GM18861 (cell line): ENCODE measurements around the gene CHIA.

ENCODE experiments used
- ATAC-seq: cut with Tn5 transposase; IDR thresholded peaks from one replicate; pipeline ENCODE4 v1.9.1; 2021; ENCODE audit not compliant: unreplicated experiment

Gene CHIA

GRCh38 chr1:111290630-111291029 is at the start of gene CHIA:
Gene CHIA, plus strand, starts transcription at chr1:111290851. Its CDS starts 19,617 bp downstream, at chr1:111310468.
- no peak for ATAC-seq

DNA sequence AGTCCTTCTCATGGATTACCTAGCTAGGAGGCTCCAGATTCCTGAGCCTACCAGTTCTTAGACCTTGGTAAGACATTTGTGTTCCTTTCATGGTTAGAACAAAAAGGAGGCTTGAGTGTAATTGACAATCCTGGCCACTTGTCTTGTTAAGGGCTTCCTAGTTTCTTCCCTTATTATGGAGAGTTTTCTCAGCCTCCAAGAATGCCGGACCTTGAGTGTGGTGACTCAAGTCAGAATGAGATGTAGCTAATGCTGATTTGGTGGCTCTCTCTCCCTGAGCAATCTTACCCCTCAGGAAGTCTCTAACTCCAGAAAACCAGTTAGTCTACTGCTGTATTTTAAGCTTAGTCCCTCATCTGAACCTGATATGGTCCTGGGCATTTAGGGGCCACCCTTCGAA is 48.9 kb upstream of the CHIA start:
- ATAC-seq: no peak

DNA sequence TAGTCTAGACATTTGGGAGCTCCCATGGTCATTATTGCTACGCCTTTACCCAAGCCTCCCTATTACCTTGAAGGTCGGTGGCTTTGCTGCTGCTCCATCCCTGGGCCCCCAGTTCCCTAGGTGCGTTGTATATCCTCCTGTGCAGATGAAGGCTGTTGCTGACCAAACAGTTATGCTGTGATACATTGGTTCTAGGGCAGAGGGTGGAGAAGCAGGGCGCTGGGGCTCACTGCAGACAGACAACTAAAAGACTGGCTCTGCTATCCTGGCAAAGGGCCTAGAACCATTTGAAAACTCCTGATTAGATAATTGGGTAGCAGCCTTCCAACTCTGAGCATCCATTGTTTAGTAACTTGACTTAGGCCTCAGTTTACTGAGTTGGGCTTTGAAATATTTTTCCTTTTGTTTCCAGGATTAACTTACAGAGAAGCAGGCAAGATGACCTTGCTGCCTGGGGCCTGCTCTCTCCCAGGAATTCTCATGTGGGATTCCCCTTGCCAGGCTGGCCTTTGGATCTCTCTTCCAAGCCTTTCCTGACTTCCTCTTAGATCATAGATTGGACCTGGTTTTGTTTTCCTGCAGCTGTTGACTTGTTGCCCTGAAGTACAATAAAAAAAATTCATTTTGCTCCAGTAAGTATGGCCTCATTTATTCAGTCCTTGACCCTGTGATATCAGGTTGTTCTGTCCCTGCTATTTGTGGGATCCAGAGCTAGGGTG is 47.7 kb upstream of the CHIA start:
- no peak for ATAC-seq

DNA sequence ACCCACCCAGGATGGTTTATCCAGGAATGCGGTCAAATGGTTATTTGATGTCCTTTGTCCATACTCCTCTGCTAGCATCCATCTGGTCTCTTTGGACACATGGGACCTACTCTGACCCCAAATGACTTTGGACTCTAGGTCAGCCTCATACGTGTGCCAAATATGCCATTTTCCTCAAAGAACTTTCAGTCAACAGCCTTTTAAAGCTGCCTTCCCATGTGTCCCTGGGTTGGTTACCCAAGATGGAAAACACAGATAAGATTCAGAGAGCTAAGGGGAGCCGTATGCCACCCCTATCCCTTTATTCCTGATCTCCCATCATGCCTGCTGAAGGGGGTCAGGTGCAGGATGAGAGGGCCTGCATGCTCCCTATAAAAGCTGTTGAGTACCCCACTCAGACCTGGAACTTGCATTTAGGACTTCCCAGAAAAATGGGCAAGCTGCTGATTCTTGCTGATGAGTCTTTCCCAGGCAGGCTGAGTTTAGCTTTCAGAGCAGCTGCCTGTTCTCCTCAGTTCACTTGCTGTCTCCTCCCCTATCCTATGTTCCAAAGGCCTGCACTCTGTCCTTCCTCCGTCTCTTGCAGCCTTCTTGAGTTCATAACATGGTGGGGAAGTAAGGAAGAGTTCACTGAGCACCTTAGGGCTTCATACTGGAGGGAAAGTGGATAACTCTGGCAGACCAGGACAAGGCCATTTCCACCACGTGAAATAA is 43.4 kb upstream of the CHIA start:
- no peak for ATAC-seq

DNA sequence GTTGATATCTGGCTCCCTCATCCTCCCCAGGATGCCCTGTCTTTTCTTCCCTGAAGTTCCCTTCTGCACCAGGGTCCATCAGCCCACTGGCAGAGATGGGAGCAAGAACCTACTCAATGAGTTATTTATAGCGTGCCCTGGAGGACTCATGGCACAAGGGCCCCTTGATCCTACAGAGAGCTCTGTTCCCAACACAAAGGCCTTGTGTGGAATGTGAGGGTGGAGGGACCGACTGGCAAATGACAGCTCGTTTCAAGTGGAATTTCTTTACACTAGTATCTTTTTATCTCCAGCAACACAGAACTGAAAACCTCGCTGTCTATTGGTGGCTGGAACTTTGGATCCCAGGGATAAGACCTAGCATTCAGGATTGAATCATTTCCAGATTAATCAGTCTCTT is 40.7 kb upstream of the CHIA start:
- ATAC-seq: no peak

DNA sequence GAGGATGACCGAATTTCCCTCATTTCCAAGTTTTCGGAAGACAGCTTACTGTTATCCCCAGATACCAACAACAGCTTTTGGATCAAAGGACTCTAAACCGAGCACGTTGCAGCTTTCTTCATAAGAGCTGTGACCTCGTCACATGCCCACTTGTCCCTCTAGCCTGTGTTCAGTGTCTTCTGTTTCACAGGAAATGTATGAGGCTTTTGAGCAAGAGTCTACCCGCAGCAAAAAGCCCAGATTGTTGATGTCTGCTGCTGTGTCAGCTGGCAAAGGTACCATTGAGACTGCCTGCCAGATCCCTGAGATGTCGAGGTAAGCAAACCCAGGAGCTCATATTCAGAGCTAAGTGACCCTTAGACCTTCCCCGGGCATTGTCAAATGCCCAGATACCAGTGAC is 39.1 kb upstream of the CHIA start:
- ATAC-seq: no peak

DNA sequence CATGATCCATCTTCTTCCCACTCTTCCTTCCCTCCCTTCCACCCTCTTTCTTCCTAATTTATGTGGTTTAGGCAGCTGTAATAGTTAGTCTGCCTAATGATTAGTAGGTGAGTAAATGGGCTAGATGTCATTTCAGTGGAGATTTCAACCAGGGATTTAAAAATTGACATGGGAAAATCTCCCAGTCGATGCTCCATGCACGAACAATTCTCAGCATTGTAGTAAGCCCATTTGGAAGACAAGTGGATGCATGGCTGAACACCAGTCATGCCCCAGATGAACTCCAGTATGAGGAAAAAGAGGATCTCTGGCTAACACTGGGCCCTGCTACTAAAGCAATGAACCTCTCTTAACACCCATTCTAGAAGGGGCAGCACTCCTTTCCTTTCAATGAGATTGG is 37.9 kb upstream of the CHIA start:
- no peak for ATAC-seq

DNA sequence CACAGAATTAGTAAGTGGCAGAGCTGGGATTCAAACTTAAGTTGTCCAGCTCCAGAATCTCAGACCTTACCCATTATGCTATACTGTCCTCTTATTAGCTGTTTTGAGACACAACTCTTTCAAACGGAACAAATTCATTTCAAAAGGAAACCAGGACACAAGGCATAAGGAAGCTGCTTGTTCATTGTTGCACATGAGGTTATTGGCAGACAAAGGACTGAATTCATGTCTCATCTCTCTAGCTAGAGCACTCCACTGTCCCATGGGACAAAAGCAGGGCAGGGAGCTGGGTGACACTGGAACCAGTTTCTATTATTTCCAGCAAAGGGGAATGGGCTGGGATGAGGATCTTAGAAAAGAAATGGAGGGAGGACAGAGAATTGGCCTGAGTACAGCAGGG is 36.8 kb upstream of the CHIA start:
- no peak for ATAC-seq

DNA sequence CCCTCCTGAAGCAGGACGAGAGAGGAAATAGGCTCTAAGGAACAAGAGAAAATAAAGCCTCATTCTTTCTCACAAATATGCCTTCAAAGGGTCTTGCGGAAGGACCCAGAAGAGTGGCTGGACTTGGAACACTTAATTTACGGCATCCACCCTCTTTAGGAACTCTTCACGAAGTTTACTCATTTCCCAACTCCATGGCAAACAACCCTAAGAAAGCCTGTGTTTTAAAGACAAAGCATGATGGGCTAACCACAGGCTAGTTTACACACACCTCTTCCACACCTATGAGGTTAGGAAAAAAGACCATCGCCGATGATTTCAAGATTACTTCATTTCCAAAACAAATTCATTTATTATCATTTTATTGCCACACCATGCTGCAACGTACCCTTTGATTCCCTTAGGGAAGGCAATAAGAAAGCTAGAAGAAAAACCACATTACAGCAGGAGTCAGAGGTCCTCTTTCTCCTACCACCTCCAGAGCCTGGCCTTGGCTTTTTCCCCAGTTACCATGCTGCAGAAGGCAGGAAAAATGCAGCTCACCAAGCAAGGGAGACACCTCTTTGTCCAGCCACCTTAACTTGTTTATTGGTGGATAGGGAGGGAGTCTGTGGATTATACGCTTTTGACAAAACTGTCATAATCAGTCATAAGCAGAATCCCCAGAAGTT is 33.5 kb upstream of the CHIA start:
- no peak for ATAC-seq

DNA sequence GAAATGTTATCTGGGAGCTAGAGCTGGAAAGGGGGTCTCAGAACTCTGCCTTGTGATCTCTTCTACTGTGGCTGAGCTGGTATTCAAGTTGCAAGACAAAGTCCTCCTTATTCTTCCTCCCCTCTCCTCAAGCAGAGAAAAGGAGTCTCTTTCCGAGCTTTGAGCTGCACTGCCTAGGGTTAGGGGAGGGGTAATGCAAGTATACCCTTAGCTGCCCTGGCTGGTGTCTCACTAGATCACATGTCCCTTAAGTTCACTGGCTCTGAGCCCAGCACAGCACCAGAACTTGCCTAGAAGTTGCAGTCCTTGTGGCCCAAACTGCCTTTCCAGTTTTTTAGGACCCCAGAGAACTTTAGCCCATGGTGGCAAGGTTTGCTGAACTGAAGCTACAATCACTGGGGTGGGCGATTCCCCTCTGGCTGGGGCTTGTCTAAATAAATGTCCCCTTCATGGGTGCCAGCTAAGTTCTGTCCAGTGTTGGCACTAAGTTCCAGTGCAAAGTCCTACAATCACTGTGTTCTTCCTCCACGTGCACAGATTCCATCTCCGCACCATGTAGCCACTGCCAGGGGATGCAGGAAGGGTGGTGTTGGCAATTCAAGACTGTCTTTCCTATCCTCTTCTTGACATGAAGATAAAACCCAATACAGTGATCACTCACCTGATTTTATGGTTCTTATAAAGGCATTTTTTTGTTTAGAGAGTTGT is 22.7 kb upstream of the CHIA start:
- ATAC-seq: no peak

DNA sequence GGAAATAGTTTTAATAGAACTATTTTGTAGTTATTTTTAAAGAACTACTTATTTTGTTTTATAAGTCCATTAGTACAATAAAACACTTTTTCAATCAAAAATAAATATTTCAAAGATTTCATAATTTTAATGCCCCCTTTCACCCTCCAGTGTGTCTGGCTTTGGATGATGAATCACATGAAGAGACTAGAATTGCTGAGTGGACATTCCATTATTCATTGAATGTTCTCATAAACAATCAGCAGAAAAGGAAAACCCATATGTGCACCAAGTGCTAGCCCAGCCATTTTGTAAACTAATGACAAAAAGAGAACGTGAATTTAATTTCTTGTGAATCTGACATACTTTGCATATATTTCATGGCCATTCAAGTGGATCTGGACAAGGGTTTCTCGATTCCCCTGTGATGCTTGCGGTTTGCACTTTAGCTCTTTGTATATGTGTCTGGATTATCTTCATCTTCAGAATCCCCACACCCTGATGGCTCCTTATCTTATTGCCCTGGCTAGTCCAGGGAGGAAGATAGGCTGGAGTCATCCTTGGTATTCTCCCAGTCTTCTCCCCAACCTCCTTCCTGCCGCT is 20.7 kb upstream of the CHIA start:
- no peak for ATAC-seq

- ATAC-seq: no peak
Observed at GRCh38 chr1:111270771-111271463, 19.7 kb upstream of the CHIA start.

- no peak for ATAC-seq
Observed at GRCh38 chr1:111271464-111271801, 19.2 kb upstream of the CHIA start.

DNA sequence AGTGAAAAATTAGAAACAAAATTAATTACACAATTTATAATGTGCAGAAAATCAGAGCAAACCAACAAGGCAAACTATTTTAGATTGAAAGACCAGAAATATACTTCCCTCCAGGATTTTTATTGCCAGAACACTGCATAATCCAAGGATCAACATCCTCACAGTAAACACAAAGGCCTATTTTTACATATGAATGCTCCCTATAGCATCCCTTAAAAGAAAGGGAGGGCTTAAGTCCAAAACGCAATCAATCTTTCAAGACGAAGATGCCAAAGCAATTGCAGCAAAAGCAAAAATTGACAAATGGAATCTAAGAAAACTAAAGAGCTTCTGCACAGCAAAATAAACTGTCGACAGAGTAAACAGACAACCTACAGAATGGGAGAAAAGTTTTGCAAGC is 18.6 kb upstream of the CHIA start:
- ATAC-seq: no peak

DNA sequence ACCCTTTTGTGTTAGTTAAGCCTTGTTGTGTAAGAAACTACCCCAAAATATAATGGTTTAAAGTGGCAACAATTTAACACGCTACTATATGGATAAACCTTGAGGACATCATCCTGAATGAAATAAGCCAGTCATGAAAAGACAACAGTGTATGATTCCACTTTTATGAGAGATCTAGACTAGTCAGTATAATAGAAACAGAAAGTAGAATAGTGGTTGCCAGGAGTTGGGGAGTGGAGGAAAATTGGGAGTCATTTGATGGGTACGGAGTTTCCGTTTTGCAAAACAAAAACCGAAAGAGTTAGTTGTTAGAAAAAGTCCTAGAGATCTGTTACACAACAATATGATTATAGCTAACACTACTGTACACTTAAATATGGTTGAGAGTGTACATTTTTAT is 16.0 kb upstream of the CHIA start:
- ATAC-seq: no peak

- no peak for ATAC-seq
Observed at GRCh38 chr1:111275079-111275478, 15.6 kb upstream of the CHIA start.

DNA sequence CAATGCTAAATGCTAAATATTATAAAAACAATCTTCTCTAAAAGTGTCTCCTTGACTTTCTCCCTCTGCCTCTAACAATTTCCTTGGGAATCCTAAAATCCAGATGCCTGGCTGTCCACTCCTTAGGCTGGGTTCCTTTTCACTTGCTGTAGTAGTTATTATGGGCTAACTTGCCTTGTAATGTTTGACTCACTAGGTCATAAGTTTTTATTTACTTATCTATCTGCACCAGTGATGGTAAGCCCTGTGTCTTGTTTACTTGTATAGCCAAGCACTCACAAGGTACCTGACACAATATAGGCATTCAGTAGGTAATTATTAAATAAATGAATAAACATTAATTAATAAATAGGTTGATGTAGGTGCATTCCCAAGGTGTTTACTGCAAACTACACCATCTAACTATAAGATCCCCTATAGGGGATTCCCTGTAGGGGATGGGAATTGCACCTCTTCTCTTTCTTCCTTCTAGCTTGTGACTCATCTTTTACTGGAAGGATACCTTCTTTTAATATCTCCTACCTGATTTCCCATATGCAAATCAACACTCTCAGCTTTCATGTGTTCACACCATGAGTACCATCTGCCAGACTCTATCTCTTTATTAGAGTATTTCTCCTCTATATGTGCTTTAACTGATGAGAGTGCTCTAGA is 14.7 kb upstream of the CHIA start:
- ATAC-seq: no peak

DNA sequence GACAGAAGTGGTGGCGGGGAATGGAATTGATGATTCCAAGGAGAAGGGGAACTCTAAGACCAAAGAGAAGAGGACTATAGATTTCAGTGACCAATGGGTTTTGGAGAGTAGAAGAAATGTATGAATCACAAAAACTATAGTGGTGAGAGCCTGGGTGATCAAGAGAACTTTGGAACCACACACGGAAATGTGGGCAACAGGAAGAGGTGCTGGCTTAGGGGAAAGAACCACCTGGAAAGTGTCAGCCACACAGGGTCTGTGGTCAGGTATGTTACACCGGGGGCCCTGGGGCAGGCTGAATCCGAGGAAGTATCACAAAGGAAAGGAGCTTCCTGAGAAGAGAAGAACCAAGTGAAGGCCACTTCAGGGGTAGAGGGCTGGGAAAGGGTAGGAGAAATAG is 11.5 kb upstream of the CHIA start:
- ATAC-seq: no peak

DNA sequence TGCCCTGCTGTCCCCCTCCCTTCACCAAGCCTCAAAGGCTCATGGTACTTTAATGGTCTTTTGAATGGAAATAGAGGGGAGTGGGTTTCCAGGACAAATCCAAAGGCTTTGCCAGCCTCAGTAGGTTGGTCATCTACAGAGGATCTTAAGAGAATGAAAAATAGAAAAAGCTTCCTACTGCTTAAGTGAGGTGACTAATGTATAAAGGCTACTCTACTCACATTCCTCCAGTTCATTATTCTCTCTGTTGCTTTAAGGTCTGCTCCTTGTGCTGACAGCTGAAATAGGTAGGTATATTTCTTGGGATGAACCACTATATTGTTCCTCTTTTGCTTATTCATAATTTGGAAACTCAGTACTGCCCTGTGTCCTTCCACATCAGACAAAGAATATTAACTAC is 10.4 kb upstream of the CHIA start:
- ATAC-seq: no peak

- ATAC-seq: no peak
Observed at GRCh38 chr1:111281411-111281810, 9.2 kb upstream of the CHIA start.
